PC-3 (cell line): ENCODE measurements around the gene VASN.

Source experiments
- EZH2phosphoT487 ChIP-seq: fragments of 300-600 bp; sonication (generic); IDR thresholded peaks from 2 replicates; pipeline ENCODE4 v1.6.1; 2018; ENCODE audit warnings: mild to moderate bottlenecking, antibody characterized with exemption, low read length, borderline replicate concordance
- TF ChIP-seq, protein P1 (sequence below): fragments of 300-600 bp; sonication (generic); conservative IDR thresholded peaks from 2 replicates; pipeline ENCODE4 v1.5.1; 2017; ENCODE audit warnings: antibody characterized with exemption, low read depth, mild to moderate bottlenecking, low read length

DNA sequence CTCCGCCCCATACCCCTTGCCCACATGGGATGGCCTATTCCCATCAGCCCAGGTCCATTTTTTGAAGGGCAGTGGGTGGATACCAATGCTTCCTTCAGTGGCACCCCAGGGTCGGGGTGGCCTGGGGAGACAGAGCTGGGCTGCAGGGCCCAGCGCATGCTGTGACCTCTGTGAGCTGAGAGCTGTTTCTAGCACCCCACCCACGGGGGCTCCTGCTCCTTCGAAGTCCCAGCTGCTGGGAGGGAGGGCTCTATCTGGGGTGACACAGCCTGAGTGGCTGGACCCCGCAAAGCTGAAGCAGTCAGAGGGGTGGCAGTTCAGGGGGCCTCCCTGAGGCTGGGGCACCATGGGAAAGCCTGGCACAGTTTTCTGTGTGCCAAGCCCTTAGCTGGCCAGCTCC, 31.2 kb upstream of the VASN start:
- TF ChIP-seq, protein P1, sequence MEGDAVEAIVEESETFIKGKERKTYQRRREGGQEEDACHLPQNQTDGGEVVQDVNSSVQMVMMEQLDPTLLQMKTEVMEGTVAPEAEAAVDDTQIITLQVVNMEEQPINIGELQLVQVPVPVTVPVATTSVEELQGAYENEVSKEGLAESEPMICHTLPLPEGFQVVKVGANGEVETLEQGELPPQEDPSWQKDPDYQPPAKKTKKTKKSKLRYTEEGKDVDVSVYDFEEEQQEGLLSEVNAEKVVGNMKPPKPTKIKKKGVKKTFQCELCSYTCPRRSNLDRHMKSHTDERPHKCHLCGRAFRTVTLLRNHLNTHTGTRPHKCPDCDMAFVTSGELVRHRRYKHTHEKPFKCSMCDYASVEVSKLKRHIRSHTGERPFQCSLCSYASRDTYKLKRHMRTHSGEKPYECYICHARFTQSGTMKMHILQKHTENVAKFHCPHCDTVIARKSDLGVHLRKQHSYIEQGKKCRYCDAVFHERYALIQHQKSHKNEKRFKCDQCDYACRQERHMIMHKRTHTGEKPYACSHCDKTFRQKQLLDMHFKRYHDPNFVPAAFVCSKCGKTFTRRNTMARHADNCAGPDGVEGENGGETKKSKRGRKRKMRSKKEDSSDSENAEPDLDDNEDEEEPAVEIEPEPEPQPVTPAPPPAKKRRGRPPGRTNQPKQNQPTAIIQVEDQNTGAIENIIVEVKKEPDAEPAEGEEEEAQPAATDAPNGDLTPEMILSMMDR = no peak
- no peak for TF ChIP-seq EZH2phosphoT487
